ENCODE data around the gene ELAVL3.
"Not testable (repeated sequence)": the region's sequence is repeated elsewhere in the genome, so short reads cannot be mapped to it uniquely, and the experiment has no call there.

The ELAVL3 gene

DNA sequence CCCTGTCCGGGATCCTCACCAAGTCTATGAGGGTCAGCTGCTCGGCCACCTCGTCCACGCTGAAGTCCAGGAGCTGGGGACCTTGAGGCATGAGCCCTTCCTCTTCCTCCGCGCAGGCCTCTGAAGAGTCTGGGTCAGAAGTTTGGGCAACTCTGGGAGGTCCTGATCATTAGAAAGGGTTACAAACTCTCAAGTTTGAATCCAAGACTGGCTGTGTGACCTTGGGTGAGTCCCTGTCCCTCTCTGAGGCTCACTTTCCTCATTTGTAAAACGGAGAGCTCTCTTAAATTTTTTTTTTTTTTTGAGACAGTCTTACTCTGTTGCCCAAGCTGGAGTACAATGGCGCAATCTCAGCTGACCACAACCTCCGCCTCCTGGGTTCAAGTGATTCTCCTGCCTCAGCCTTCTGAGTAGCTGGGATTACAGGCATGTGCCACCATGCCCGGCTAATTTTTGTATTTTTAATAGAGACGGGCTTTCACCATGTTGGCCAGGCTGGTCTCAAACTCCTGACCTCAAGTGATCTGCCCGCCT is 74.1 kb downstream of the ELAVL3 start:
- DNase-seq (ENCODE audit: low spot score), result not testable (repeated sequence)

DNA sequence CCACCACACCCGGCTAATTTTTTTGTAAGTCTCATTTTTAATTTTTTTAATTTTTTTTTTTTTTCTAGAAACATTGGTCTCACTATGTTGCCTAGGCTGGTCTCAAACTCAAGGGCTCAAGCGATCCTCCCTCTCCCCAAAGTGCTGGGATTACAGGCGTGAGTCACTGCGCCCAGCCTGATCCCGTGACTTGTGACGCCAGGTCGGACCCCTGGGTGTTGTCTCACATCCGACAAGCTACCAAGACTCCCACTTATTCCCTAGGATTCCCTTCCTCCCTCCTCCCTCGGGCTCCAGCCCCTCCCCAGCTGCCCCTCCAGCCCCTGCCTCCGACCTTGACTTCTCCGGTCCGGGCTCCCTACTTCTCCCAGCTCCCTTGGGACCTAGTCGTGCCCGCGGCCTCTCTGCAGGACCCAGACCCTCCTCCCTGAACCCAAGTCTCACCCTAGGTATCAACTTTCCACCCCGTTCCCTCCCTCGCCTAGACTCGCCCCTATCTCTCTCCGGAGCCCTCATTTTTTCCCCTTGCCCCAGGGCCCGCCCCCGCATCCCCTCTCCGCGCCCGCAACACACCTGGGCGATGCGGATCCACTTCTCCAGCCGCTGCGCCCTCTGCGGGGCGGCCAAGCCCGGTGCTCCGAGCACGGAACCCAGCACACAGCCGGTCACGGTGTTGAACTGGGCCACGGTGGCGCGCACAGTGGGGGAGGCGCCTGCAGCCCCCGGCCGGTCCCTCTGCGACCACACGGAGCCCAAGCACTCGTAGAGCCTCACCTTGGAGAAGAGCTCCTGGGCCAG is 74.8 kb downstream of the ELAVL3 start:
- DNase-seq (ENCODE audit: low spot score), result no peak

DNA sequence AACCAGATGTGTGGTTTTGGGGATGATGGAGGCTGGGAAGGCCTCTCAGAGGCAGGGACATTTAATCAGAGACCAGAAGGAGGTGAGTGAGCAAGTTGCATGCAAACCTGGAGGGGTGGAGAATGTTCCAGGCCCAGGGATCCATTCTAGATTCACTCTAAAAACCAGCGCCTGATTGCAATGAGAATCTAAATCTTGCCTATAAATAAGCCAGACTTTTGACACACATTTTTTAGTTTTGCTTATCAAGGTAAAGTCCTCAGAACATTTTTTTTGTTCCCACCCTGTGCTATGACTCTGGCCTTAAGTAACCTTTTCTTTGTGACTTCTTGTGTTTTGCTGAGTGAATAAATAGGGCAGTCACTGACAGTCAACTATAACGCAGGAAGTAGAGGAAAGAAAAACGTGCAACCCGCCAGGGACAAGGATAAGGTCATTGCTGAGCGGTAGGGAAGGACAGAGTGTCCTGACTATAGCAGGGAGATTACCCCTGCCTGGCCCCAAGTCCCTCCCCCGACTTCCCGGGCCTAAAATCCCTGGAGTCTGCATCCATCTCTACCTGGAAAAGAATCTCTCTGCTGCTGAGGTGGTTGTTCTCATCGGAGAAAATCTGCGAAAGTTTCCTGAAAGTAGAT is 76.1 kb downstream of the ELAVL3 start:
- no peak for DNase-seq (ENCODE audit: low spot score)

DNA sequence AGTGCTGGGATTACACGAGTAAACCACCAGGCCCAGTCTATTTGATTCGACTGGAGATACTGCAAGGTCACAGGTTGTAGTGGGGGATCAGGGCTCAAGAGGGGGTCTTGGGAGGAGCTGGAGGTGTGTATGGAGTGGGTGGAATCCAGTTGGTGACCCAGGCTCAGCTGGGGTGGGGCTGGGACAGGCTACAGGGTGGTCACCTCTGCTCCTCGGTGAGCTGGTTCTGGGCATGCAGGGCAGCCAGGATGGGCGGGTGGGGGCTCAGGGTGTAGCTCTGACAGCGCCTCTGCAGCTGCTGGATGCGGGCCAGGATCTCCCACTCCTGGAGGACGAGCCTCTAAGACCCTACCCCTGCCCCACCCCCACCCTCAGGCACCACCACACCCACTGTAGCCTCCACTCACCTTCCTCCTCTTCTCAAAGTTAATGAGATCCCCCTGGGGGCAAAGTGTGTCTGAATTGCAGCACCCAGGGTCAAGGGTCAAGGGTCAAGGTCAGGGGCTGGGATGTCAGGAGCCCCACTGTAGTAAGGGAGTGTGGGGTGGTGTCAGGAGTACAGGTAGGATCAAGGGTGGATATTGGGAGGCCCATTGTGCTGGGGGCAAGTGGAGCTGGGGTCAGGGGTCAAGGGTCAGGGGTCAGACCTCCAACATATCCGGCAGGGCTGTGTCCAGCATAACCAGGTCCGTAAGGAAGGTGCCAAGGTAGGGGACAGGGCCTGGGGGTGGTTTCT is 78.9 kb downstream of the ELAVL3 start:
- DNase-seq (ENCODE audit: low spot score), result no peak

Data from GM03348 (cell line).